Dedifferentiated amniotic fluid mesenchymal stem cell (primary cell): ENCODE results near the gene NPLOC4.
"Not testable (repeated sequence)": the region's sequence is repeated elsewhere in the genome, so short reads cannot be mapped to it uniquely, and the experiment has no call there.

Experiments
- DNase-seq: peaks from one replicate; pipeline ENCODE4 v3.0.0-alpha.2; 2016; ENCODE audit errors: extremely low spot score

NPLOC4 gene

DNA sequence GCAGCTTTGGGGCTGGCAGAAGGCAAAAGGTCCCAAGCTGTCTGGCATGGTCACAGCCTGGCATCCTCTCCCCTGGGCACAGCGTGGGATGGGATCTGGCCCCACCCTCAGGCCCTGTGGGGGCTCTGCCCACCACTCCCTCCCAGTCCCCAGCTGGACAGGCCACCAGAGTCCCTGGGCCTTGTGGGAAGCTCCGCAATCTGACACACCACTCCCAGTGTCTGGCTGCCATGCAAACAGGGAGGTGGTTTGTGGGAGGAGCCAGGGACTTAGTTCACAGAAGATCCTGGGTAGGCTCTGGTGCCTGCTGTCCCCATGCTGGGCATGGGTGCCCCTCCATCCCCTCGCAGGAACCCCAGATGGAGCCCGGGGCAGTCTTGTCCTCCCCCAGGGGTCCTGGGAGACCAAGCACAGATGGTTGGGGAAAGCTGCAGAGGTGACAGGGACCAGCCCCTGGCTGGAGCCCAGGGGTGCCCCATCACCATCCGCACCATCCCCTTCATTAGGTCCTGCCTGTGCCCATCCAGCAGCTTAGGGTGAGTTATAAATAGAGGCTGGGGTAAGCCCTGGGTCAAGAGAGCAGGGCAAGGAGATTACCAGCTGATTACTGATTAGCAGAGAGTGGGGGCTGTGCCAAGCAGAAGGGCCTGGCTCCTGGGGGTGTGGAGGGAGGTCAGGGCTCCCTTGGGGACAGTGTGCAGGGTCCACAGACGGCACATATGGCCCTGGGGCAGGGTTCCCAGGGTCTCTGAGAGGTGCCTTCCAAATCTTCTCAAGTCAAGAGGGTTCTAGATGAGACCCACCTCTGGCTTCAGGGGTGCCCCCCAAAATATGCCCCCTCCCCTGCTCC lies 102.5 kb downstream of the NPLOC4 start:
- DNase-seq = no peak

DNA sequence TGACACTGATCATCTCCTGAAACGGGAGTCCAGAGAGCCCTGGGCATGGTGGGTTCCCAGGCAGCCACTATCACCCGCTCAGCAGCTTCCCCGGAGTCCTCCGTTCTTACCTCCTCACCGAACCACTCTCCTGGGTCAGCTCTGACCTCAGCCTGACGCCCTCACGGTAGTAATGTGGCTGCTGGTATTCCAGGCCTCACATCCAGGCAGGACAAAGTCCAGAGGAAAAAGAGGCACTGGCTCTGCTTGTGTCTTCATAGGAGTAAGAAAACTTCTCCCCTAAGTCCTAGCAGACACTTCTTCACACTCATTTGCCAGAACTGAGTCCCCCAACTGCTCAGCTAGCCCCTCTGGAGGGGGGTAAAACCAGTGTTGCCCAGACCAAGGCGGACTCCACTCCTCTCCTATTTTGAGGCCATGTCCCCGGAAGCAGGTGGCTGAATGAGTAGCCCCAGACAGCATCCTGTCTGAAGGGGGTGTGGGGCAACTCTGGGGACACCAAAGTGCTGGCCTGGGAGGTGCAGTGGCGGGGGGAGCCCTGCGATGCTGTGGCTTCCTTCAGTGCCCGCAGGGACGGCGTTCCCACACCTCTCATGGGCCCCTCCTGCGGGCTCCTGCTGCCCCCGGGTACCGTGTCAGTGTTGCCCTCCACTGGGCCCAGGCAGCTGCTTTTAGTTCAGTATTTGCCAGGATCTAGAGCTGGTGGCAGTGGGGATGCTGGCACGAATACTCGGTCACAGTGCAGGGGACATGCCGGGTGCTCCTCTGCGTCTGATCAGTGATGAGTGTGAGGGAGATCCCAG lies 103.4 kb downstream of the NPLOC4 start:
- DNase-seq = no peak

DNA sequence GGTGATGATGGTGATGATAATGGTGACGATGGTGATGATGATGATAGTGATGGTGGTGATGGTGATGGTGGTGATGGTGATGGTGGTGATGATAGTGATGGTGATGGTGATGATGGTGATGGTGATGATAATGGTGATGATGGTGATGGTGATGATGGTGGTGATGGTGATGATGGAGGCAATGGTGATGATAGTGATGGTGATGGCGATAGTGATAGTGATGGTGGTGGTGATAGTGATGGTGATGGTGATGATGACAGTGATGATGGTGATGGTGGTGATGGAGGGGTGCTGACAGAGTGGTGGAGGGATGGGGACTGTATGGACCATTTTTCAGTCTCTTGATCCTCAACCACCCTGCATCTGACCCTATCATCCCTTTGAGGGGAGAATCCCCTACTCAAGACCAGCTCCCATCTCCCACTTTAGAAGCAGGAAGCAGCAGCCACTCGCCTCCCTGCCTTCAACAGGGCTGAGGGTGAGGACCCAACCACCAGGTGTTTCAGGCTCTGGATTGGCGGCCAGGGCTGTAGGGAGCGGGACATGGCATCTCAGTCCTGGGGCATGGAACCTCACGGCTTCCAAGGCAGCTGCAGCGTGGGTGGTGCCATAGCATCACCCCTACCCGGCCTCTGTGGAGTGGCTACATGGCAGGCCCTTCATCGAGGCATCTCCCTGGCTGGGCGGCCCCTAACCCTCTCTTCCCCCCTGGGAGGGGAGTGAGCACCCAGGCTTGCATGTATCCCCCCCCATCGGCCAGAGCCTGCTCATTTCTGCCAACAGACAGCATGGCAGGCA lies 104.2 kb downstream of the NPLOC4 start:
- no peak for DNase-seq

DNA sequence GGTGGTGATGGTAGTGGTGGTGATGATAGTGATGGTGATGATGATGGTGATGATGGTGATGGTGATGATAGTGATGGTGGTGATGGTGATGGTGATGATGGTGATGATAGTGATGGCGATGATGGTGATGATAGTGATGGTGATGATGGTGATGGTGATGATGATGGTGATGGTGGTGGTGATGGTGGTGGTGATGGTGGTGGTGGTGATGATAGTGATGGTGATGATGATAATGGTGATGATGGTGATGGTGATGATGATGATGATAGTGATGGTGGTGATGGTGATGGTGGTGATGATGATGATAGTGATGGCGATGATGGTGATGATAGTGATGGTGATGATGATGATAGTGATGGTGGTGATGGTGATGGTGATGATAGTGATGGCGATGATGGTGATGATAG lies 104.9 kb downstream of the NPLOC4 start:
- not testable (repeated sequence) for DNase-seq

DNA sequence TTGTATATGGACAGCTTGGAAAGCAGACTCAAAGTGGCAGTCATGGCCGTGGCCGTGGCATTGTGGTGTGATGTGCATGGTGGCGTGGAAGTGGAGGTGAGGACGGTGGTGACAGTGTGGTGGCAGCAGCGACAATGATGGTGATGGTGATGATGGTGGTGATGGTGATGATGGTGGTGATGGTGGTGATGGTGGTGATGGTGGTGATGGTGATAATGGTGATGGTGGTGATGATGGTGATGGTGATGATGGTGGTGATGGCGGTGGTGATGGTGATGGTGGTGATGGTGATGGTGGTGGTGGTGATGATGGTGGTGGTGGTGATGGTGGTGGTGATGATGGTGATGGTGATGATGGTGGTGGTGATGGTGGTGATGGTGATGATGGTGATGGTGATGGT lies 105.9 kb downstream of the NPLOC4 start:
- not testable (repeated sequence) for DNase-seq

DNA sequence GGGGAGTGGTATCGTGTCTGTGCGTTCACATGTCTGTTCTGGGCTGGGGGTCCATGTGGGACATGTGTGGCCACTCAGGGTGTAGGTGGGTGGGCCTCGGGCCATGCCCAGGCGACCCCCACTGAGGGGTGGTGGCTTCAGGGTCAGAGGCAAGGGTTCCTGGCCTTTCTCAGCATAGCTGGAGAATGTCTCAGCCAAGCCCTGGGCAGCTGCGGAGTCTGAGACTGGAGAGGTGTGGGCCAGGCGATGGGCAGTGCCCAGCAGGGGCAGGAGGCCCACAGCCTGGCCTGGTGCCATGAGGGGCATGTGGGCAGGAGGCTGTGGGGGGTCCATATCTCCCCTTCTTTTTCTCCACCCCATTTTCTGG lies 107.5 kb downstream of the NPLOC4 start:
- DNase-seq = no peak

DNA sequence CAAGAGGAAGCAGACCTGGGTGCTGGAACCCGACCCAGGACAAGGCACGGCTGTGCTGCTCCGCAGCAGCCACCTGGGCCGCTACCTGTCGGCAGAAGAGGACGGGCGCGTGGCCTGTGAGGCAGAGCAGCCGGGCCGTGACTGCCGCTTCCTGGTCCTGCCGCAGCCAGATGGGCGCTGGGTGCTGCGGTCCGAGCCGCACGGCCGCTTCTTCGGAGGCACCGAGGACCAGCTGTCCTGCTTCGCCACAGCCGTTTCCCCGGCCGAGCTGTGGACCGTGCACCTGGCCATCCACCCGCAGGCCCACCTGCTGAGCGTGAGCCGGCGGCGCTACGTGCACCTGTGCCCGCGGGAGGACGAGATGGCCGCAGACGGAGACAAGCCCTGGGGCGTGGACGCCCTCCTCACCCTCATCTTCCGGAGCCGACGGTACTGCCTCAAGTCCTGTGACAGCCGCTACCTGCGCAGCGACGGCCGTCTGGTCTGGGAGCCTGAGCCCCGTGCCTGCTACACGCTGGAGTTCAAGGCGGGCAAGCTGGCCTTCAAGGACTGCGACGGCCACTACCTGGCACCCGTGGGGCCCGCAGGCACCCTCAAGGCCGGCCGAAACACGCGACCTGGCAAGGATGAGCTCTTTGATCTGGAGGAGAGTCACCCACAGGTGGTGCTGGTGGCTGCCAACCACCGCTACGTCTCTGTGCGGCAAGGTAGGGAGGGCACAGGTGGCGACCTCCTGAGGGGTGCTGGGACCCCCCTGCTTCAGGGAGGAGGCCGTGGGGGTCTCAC lies 108.1 kb downstream of the NPLOC4 start:
- DNase-seq = no peak

DNA sequence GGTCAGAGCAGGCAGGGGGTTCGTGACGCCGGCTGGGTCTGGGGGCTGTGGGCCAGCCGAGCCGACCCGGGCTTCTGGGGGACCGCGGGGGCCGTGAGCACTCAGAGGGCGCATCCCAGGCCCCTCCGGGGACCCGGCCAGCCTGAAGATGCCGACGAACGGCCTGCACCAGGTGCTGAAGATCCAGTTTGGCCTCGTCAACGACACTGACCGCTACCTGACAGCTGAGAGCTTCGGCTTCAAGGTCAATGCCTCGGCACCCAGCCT lies 108.6 kb downstream of the NPLOC4 start:
- DNase-seq = no peak

DNA sequence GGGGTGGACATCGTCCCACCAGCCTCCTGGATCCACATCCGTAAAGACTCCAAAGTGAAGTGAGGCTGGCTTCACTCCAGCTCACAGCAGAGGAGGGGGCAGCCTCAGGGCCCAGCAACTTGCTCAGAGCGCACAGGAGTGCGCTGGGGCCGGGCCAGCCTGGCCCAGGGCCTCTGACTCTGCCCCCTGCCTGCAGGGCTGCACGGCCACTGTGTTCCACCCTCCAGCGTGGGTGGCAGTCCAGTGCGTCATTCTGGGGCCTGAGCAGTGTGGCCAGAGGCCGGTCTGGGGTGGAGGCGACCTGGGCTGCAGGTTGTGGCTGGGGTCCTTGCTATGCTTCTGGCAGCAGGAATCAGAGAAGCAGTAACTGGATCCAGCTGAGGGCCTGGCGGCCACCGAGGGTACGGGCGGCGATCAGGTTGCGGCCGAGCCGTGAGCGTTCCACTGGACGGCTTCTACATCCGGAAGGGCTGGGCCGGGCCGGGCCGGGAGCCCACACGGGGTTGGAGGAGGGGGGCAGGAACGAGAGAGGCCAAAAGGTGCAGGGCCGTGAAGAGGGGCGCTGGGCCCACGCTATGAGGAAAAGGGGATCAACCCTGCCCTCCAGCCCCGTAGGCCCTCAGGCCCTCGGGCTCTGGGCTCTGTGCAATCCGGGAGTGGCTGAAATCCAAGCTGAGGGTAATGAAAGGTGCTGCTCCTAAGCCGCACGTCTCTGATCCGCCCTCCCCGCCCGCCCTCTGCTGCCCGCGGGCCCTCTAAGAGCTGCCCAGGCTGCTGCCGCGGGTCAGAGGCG lies 109.1 kb downstream of the NPLOC4 start, which contains the start of gene FSCN2:
Gene FSCN2 (plus strand): TSS at position 787 of the 793 bp plus-strand sequence. CDS start 155 bp downstream, outside the sequence.
- no peak for DNase-seq

DNA sequence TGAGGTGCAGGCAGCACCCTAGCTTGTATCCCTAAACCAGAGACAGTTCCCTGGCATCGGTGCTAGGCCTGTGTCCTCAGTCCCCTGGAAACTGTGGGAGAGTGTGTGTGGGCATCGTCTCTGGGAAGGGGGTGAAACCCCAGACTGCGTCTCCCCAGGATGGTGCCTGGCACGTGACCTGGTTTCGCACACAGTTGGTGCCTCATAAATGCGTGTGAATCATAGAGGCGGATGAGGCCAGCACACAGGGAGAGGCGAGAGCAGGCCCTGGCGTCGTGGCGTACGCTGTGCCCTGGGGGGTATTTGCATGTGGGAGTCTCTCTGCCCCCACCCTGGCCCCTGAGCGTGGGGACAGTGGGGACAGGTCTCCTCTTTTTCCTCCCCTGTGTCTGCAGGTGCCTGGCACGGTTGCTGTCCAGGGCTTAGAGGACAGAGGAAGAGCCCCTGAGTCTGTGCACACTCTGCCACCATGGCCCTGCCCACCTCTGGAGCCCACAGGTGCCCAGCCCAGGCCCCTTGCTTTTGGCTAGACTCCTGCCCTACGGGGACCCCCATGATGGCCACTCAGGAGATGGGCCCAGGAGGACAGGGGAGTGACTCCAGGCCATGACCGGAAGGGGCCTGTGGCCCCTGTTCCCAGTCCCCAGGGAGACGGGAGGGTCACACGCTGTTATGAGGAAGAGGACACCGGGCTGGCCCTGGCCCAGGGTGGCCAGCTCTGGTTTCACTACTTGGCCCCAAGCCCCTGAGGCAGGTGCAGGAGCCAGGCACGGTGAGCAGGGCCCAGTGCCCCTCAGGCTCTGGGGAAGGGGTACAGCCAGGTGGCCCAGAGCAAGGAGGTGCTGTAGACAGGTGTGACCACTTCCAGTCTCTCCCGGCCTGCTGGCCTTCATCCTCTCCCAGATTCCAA lies 110.0 kb downstream of the NPLOC4 start:
- no peak for DNase-seq

DNA sequence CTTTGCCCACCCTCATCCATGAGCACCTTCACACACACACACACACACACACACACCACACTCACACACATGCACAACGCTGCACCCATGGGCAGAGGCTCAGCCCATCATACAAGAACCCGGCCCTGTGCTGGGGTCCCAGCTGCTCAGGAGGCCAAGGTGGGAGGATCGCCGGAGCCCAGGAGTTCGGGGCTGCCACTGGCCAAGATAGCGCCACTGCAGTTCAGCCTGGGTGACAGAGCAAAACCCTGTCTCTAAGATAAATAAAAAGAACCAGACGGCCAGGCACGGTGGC lies 112.1 kb downstream of the NPLOC4 start:
- no peak for DNase-seq

DNA sequence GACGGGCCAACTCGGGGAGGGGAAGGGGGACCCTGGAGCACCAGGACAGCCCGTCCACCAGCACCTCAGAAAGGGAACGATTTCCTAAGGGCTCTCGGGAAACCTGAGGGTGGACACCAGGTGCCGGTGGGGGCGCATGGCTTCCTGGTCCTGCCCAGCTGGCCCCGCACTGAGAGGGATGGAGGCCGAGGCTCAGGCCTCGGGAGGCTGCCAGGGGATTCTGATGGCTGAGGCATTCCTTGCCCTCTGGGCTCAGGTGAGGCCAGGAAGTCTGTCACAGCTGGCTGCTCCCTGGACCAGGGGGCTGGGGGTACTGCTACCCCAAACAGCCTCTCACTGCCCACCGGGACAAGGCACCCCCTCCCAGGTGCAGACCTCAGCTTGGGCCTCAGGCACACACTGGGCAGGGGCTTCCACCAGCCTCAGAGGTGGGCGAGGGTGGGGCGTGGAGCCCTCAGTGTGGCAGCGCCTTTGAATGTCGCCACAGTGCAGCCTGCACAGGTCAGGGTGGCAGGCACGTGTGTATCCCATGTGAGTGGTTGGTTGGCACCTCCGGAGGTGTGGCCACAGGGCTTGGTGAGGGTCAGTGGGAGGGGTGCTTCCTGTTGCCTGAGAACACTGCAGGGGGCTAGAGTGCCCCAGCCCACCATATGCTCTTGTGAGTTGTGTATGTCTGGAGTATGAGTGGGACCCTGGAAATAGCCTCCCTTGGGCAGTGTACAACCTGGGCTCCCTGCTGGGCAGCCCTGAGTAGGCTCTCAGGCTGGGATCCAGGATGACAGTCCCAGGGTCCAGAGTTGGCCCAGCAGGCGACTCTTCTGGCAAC lies 112.7 kb downstream of the NPLOC4 start:
- DNase-seq = no peak

DNA sequence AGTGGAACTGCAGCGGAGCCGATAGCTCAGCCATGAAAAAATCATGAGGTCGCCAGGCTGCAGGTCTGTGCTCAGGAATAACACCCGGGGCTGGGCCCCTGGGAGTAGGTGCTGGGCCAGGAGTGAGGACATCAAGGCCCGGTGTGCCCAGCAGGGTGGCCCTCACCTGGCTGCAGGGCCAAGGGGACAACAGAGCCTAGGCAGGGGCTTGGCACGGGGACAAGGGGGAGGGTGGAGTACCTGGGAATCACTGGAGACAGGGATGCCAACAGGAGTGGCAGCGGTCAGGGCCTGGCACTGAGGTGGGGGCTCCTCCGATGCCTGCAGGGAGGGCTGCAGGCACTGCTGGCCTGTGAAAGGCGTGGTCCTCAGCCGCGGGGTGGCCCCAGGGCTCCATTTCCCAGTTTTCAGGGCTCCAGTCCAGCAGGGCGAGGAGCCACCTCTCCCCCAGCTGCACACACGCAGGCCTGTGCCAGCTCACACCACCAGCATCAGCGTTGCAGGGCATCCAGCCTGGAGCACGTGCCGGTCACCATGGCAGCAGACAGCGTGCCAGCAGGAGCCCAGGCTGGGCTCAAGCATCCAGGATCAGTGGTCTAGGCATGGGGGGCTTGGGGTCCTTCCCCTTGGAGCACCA lies 113.4 kb downstream of the NPLOC4 start:
- no peak for DNase-seq

DNA sequence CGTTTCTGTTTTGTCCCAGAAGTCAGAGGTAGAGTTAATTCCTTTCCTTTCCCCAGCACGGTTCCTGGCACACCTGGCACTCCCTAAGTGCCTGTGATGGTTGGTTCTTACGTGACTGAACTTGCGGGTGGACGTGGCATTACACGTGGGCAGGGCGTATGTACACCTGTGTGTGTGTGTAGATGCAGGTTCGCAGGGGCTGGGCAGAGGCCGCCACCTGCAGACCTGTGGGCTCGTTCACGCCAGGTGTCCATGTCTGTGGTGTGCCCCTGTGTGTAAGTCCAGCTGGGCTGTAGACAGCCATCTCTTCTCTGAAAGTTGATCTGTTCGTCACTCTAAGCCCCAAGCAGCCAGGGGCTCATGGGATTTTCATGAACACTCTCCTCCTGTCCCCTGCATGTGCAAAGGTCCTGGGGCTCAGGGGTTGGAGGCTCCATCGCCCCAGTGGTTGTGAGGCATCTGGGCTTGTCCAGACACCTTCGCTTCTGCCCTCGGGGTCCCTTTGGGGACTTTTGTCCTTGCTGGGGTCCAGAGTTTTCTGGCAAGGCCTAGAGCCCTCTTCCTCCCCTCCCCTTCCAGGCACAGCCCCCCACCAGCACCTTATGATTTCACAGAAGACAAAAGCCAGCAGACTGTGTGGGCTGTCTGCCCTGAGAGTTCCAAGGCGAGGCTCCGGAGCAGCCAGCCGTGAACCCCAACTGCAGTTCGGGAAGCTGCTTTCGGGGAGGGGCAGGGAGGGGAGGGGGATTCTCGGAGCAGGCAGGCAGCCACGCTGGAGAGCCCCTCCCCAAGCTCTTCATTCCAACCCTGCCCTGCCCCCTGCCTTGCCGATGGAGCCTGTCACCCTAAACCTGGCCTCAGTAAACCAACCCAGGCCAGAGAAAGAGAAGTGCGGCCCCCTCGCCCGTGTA lies 114.2 kb downstream of the NPLOC4 start:
- DNase-seq = no peak

DNA sequence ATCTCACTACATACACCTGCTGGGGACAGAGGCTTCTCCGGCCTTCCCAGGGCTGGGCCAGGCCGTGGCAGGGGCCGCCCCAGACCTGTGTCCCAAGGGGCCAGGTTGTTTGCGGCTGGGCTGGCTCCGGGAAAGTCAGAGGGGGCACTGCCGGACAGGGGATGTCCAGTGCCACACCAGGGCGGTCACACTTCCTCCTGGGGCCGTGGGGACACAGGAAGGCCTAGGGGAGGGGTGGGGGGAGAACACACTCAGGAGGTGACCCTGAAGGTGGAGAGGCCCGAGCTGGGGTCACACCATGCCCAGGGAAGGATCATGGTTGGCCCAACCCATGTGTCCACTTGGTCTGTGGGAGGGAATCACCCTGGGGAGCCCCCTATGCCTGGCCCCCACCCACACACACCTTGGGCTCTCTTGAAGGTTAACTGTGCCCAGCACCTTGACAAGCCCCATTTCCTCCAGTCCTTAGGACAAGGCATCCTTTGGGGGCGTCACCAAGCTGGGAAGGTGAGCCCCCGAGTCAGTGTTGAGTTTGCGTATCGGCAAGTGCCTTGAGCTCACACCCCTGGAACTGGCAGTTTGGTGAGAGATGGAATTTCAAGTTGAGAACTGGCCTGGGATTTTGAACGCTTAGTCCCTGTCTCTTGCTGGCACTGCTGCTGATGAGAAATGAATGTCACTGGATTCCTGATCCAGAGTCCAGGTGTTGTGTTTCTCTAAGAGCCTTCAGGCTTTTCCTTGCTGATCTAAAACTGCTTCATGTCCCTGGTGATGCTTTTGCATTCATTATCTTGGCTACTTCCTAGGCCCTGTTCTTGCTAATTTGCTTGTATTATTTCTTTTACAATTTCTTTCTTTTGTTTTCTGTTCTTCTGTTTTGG lies 116.7 kb downstream of the NPLOC4 start:
- no peak for DNase-seq

DNA sequence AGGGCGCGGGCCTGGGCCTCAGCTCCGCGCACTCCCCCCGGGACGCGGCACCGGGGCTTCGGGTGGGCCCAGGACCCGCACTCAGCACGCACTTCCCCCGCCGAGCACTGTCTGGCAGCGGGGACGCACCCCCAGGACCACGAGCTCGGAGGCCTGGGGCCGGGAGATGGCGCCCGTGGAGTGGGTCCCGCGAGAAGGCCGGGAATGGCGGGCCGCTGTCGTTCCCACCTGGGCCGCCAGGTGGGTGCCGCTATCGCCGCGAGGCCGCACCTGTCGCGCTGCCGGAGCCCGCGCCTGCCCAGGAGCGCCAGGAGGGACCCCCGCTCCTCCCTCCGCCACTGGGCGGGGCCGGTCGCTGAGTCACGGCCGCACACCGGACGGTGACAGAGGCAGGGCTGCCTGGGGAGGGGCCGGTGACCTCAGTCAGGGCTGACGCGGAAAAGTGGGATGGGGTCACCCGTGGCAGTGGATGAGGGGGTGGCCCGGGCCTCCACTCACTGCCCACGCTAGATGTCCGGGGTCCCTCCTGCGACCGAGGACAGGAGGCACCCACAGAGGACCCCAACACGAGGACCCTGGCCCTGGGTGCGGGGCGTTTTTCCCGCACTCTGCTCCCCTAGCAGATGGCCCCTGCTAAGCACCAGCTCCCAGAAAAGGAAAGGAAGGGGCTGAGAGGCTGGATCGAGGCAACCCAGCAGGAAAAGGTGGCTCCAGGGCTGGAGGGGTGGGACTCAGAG lies 117.5 kb downstream of the NPLOC4 start:
- DNase-seq = no peak
